Measurements from ENCODE around the gene SLC7A5.
"Not testable (repeated sequence)": the region's sequence is repeated elsewhere in the genome, so short reads cannot be mapped to it uniquely, and the experiment has no call there.

GRCh38 chr16:87811454-87811853 is 57.9 kb downstream of the SLC7A5 start:
- not testable (repeated sequence) for TF ChIP-seq MAX (IDR thresholded peaks at IDR 0.05); POLR2AphosphoS2 (conservative IDR thresholded peaks at IDR 0.05; ENCODE audit: low read length); CTCF (IDR thresholded peaks at IDR 0.05); EP300 (IDR thresholded peaks at IDR 0.05); CHD4 (IDR thresholded peaks at IDR 0.05; ENCODE audit: borderline replicate concordance); CHD2 (IDR thresholded peaks at IDR 0.05; ENCODE audit: low read length, partially characterized antibody)

All from A549 (cell line).